ENCODE measurements around the gene CCDC148.
"Not testable (repeated sequence)": the region's sequence is repeated elsewhere in the genome, so short reads cannot be mapped to it uniquely, and the experiment has no call there.

The CCDC148 gene

GRCh38 chr2:158234497-158234896 lies 222.1 kb downstream of the CCDC148 start:
- Histone ChIP-seq H3K79me2 (ENCODE audit: insufficient read depth, low read length) (no peaks in the 10 kb centered on the region), H3K4me2 (ENCODE audit: low read depth, low read length, poor library complexity, severe bottlenecking) (no peak overlapping the region), H2AFZ (ENCODE audit: low read depth, low read length, severe bottlenecking) (no peak overlapping the region), H3F3A (ENCODE audit: insufficient read depth) (no peaks in the 10 kb centered on the region), H3K36me3 (ENCODE audit: low read length) (no peaks in the 10 kb centered on the region), H3K9me3 (ENCODE audit: insufficient read depth, low read length) (no peaks in the 10 kb centered on the region), H3K9me2 (replicated peaks; ENCODE audit: insufficient read depth, low read length) (no peaks in the 10 kb centered on the region), H3K27ac (ENCODE audit: low read depth, low read length) (no peak overlapping the region), H4K20me1 (ENCODE audit: low read depth, low read length) (no peaks in the 10 kb centered on the region), H3K4me3 (ENCODE audit: insufficient read depth, low read length, poor library complexity, severe bottlenecking) (no peak overlapping the region), H3K9ac (ENCODE audit: low read length) (no peak overlapping the region), H3K27me3 (ENCODE audit: low read length) (no peaks in the 10 kb centered on the region)
- TF ChIP-seq, protein P1, sequence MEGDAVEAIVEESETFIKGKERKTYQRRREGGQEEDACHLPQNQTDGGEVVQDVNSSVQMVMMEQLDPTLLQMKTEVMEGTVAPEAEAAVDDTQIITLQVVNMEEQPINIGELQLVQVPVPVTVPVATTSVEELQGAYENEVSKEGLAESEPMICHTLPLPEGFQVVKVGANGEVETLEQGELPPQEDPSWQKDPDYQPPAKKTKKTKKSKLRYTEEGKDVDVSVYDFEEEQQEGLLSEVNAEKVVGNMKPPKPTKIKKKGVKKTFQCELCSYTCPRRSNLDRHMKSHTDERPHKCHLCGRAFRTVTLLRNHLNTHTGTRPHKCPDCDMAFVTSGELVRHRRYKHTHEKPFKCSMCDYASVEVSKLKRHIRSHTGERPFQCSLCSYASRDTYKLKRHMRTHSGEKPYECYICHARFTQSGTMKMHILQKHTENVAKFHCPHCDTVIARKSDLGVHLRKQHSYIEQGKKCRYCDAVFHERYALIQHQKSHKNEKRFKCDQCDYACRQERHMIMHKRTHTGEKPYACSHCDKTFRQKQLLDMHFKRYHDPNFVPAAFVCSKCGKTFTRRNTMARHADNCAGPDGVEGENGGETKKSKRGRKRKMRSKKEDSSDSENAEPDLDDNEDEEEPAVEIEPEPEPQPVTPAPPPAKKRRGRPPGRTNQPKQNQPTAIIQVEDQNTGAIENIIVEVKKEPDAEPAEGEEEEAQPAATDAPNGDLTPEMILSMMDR (IDR thresholded peaks at IDR 0.05; ENCODE audit: insufficient read depth, low read length, poor library complexity, severe bottlenecking): no peak
- TF ChIP-seq EZH2phosphoT487 (conservative IDR thresholded peaks at IDR 0.05; ENCODE audit: low read length): no peak

DNA sequence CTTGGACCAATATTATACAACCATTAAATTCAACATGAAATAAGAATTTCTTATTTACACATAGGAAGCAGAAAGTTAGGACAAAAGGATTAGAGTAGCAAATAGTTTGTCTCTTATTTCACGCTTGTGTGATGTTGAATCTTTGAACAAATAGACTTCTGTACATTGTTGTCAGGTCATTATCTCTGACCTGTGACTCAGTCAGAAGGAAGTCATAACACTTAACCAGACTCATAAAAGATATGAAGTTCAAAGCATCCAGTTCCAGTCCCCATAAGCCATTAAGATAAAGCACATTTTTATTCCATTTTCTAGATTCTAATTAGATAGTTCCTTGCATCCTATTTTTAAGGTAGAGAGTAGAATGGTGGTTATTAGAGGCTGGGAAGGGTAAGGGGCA lies 224.1 kb downstream of the CCDC148 start:
- H2AFZ ChIP-seq (ENCODE audit: low read depth, low read length, severe bottlenecking): no peak overlapping the region
- no peaks in the 10 kb centered on the region for H3K9me2 ChIP-seq (replicated peaks; ENCODE audit: insufficient read depth, low read length)
- H3K9ac ChIP-seq (ENCODE audit: low read length): no peak overlapping the region
- H3K36me3 ChIP-seq (ENCODE audit: low read length): no peaks in the 10 kb centered on the region
- no peaks in the 10 kb centered on the region for H3K9me3 ChIP-seq (ENCODE audit: insufficient read depth, low read length)
- no peak for TF ChIP-seq EZH2phosphoT487 (conservative IDR thresholded peaks at IDR 0.05; ENCODE audit: low read length)
- TF ChIP-seq, protein P1 (IDR thresholded peaks at IDR 0.05; ENCODE audit: insufficient read depth, low read length, poor library complexity, severe bottlenecking): no peak
- H3K79me2 ChIP-seq (ENCODE audit: insufficient read depth, low read length): no peaks in the 10 kb centered on the region
- H3F3A ChIP-seq (ENCODE audit: insufficient read depth): no peaks in the 10 kb centered on the region
- H4K20me1 ChIP-seq (ENCODE audit: low read depth, low read length): no peaks in the 10 kb centered on the region
- H3K4me2 ChIP-seq (ENCODE audit: low read depth, low read length, poor library complexity, severe bottlenecking): no peak overlapping the region
- H3K27me3 ChIP-seq (ENCODE audit: low read length): no peaks in the 10 kb centered on the region
- H3K27ac ChIP-seq (ENCODE audit: low read depth, low read length): no peak overlapping the region
- no peak overlapping the region for H3K4me3 ChIP-seq (ENCODE audit: insufficient read depth, low read length, poor library complexity, severe bottlenecking)

- no peak overlapping the region for H3K27ac ChIP-seq (ENCODE audit: low read depth, low read length)
- no peaks in the 10 kb centered on the region for H3K79me2 ChIP-seq (ENCODE audit: insufficient read depth, low read length)
- H4K20me1 ChIP-seq (ENCODE audit: low read depth, low read length): no peaks in the 10 kb centered on the region
- no peak overlapping the region for H3K4me2 ChIP-seq (ENCODE audit: low read depth, low read length, poor library complexity, severe bottlenecking)
- H2AFZ ChIP-seq (ENCODE audit: low read depth, low read length, severe bottlenecking): no peak overlapping the region
- no peaks in the 10 kb centered on the region for H3K36me3 ChIP-seq (ENCODE audit: low read length)
- TF ChIP-seq, protein P1 (IDR thresholded peaks at IDR 0.05; ENCODE audit: insufficient read depth, low read length, poor library complexity, severe bottlenecking): no peak
- no peak for TF ChIP-seq EZH2phosphoT487 (conservative IDR thresholded peaks at IDR 0.05; ENCODE audit: low read length)
- H3K9ac ChIP-seq (ENCODE audit: low read length): no peak overlapping the region
- H3K4me3 ChIP-seq (ENCODE audit: insufficient read depth, low read length, poor library complexity, severe bottlenecking): no peak overlapping the region
- H3K9me2 ChIP-seq (replicated peaks; ENCODE audit: insufficient read depth, low read length): no peaks in the 10 kb centered on the region
- no peaks in the 10 kb centered on the region for H3K9me3 ChIP-seq (ENCODE audit: insufficient read depth, low read length)
- H3K27me3 ChIP-seq (ENCODE audit: low read length): no peaks in the 10 kb centered on the region
- H3F3A ChIP-seq (ENCODE audit: insufficient read depth): no peaks in the 10 kb centered on the region
These were observed 227.5 kb downstream of the CCDC148 start for GRCh38 chr2:158228943-158229508.

DNA sequence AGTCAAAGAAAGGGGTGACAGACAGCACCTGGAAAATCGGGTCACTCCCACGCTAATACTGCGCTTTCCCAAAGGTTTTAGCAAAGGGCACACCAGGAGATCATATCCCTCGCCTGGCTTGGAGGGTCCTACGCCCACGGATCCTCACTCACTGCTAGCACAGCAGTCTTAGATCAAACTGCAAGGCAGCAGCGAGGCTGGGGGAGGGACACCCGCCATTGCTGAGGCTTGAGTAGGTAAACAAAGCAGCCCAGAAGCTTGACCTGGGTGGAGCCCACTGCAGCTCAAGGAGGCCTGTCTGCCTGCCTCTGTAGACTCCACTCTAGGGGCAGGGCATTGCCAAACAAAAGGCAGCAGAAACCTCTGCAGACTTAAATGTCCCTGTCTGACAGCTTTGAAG lies 233.5 kb downstream of the CCDC148 start:
- not testable (repeated sequence) for H3K9me3 ChIP-seq (ENCODE audit: insufficient read depth, low read length); H3K27ac ChIP-seq (ENCODE audit: low read depth, low read length); H3K36me3 ChIP-seq (ENCODE audit: low read length); H3F3A ChIP-seq (ENCODE audit: insufficient read depth); H3K4me3 ChIP-seq (ENCODE audit: insufficient read depth, low read length, poor library complexity, severe bottlenecking); H3K9me2 ChIP-seq (replicated peaks; ENCODE audit: insufficient read depth, low read length); H3K27me3 ChIP-seq (ENCODE audit: low read length); H3K4me2 ChIP-seq (ENCODE audit: low read depth, low read length, poor library complexity, severe bottlenecking); H3K9ac ChIP-seq (ENCODE audit: low read length); H2AFZ ChIP-seq (ENCODE audit: low read depth, low read length, severe bottlenecking); H3K79me2 ChIP-seq (ENCODE audit: insufficient read depth, low read length); H4K20me1 ChIP-seq (ENCODE audit: low read depth, low read length)
